Calu3 (cell line): ENCODE measurements around the gene ARHGAP45. TPM values are rescaled to one million over a fixed set of nuclear protein-coding genes. Genes with fewer than 3 reads are reported as not detected.

ENCODE experiments used
- BruUV-seq: library from RNA; stranded (reverse); fragments of 400-500 nt; replicated peaks from 2 replicates; lab custom pipeline; 2021; lab: Mats Ljungman, UMichigan
- CTCF ChIA-PET: fragments of 300-600 bp; sonication (Branson Sonifier 250); formaldehyde crosslinking; loops from one replicate; lab custom pipeline; 2022; ENCODE audit warnings: antibody characterized with exemption; lab: Charles Lee
- DNase-seq: peaks from one replicate; pipeline ENCODE4 v3.0.0; 2022
- H3K27ac Mint-ChIP-seq: one replicate; pipeline ENCODE4 v1.8.0; 2022; ENCODE audit warnings: mixed read lengths; ENCODE audit not compliant: unreplicated experiment
- H3K27me3 Mint-ChIP-seq: one replicate; pipeline ENCODE4 v1.8.0; 2022; ENCODE audit warnings: mixed read lengths; ENCODE audit not compliant: unreplicated experiment
- H3K36me3 Mint-ChIP-seq: one replicate; pipeline ENCODE4 v1.8.0; 2022; ENCODE audit warnings: mild to moderate bottlenecking, moderate library complexity, mixed read lengths; ENCODE audit not compliant: insufficient read depth, unreplicated experiment
- H3K4me1 Mint-ChIP-seq: one replicate; pipeline ENCODE4 v1.8.0; 2022; ENCODE audit warnings: mild to moderate bottlenecking, low read depth, mixed read lengths; ENCODE audit not compliant: unreplicated experiment
- H3K4me3 Mint-ChIP-seq: one replicate; pipeline ENCODE4 v1.8.0; 2022; ENCODE audit warnings: mild to moderate bottlenecking, low read depth, moderate library complexity, mixed read lengths; ENCODE audit not compliant: unreplicated experiment
- H3K9me3 Mint-ChIP-seq: one replicate; pipeline ENCODE4 v1.8.0; 2022; ENCODE audit warnings: low read depth, mixed read lengths; ENCODE audit not compliant: unreplicated experiment
- CTCF ChIP-seq: fragments of 200-600 bp; IDR thresholded peaks from one replicate; pipeline ENCODE4 v1.8.0; 2022; ENCODE audit warnings: antibody characterized with exemption; ENCODE audit not compliant: unreplicated experiment
- intact Hi-C: fragments of 100-400 bp; cut with micrococcal nuclease; formaldehyde crosslinking; loops from one replicate; pipeline ENCODE4 v1.10.0; 2022; ENCODE audit not compliant: unreplicated experiment
- total RNA-seq: library from RNA; stranded (reverse); gene quantifications from 2 replicates; pipeline ENCODE4 v1.2.3, GENCODE V29; 2022

Gene ARHGAP45
- total RNA-seq, 1 experiment from 2014 or later, result 10.4 TPM

GRCh38 chr19:1063030-1063908 is 3.7 kb upstream of the ARHGAP45 start:
- BruUV-seq, result no TSS peak
- Mint-ChIP-seq H3K9me3 (no peaks in the 10 kb centered on the region), H3K27ac (no peak overlapping the region), H3K4me3 (no peak overlapping the region), H3K36me3 (peaks cover 38% of the 10 kb centered on the region), H3K27me3 (no peaks in the 10 kb centered on the region), H3K4me1 (peaks cover 10% of the 10 kb centered on the region)
- CTCF ChIA-PET, result interaction anchor here (0.7 kb wide), 1 partner anchor 345 kb away, joined by 11 read pairs; no protein-coding TSS in a partner anchor
- intact Hi-C loops, result no loop called here
- no peak for TF ChIP-seq CTCF
- peak; percentile 25 for DNase-seq

GRCh38 chr19:1063909-1064660 is 2.9 kb upstream of the ARHGAP45 start:
- no peak for TF ChIP-seq CTCF
- BruUV-seq, result no TSS peak
- intact Hi-C loops, result no loop called here
- CTCF ChIA-PET, result interaction anchor here (0.5 to 2.0 kb wide), 2 partner anchors 11 to 295 kb away, joined by 4 to 12 read pairs; no protein-coding TSS in a partner anchor
- H3K27me3 Mint-ChIP-seq, result no peaks in the 10 kb centered on the region
- no peaks in the 10 kb centered on the region for H3K9me3 Mint-ChIP-seq
- no peak overlapping the region for H3K27ac Mint-ChIP-seq
- H3K4me1 Mint-ChIP-seq, result peaks cover 10% of the 10 kb centered on the region
- H3K36me3 Mint-ChIP-seq, result peaks cover 38% of the 10 kb centered on the region
- H3K4me3 Mint-ChIP-seq, result no peak overlapping the region
- DNase-seq, result no peak

- BruUV-seq, result no TSS peak
- no peak overlapping the region for H3K27ac Mint-ChIP-seq
- H3K36me3 Mint-ChIP-seq, result peaks cover 38% of the 10 kb centered on the region
- no peaks in the 10 kb centered on the region for H3K9me3 Mint-ChIP-seq
- intact Hi-C loops, result no loop called here
- CTCF ChIA-PET, result interaction anchor here (0.5 to 2.0 kb wide), 2 partner anchors 10 to 294 kb away, joined by 4 to 12 read pairs; no protein-coding TSS in a partner anchor
- DNase-seq, result peak; percentile 76
- peak overlapping the region; percentile 58 for H3K4me3 Mint-ChIP-seq
- H3K27me3 Mint-ChIP-seq, result no peaks in the 10 kb centered on the region
- TF ChIP-seq CTCF, result peak; percentile 68
- peaks cover 10% of the 10 kb centered on the region for H3K4me1 Mint-ChIP-seq
These were observed 2.0 kb upstream of the ARHGAP45 start for GRCh38 chr19:1064661-1065605.
